OCI-LY3 (cell line): ENCODE measurements around the gene TXNDC17.

Experiments used
- CTCF ChIP-seq: fragments of 200-600, 300-600 bp; sonication (generic); IDR thresholded peaks from 2 replicates; pipeline ENCODE4 v1.5.1; 2014; ENCODE audit warnings: antibody characterized with exemption, low read length, low read depth
- EZH2phosphoT487 ChIP-seq: fragments of 200-600 bp; shearing (Covaris generic); IDR thresholded peaks from 2 replicates; pipeline ENCODE4 v1.6.1; 2018; ENCODE audit warnings: antibody characterized with exemption, mixed run types, low read depth

- TF ChIP-seq CTCF: no peak
- no peak for TF ChIP-seq EZH2phosphoT487
These were observed 30.8 kb upstream of the TXNDC17 start for GRCh38 chr17:6610011-6610410.
